ENCODE measurements around the gene PVALB.

Gene PVALB, protein sequence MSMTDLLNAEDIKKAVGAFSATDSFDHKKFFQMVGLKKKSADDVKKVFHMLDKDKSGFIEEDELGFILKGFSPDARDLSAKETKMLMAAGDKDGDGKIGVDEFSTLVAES

GRCh38 chr22:36816636-36817524, at the start of gene PVALB:
Gene PVALB, minus strand, starts transcription at chr22:36817035. Its CDS starts 30 bp downstream, at chr22:36817005.
- DNase-seq, result no peak

GRCh38 chr22:36865346-36865745, 48.5 kb upstream of the PVALB start:
- no peak for DNase-seq

GRCh38 chr22:36864454-36865215, 47.8 kb upstream of the PVALB start:
- no peak for DNase-seq

DNA sequence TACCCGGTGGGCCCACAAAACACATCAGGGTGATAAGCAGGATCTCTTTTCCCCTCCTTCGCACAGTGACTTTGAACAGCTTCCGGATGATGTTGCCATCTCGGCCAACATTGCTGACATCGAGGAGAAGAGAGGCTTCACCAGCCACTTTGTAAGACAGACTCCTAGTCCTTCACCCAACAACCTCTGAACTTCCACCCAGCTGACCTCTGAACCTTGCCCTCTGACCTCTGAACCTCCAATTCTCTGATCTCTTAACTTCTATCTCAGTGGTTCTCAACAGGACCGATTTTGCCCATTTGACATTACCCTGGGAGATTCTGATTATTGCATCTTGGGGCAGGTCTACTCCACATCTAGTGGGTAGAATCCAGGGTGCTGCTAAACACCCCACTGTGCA, 47.1 kb upstream of the PVALB start:
- DNase-seq, result no peak

DNA sequence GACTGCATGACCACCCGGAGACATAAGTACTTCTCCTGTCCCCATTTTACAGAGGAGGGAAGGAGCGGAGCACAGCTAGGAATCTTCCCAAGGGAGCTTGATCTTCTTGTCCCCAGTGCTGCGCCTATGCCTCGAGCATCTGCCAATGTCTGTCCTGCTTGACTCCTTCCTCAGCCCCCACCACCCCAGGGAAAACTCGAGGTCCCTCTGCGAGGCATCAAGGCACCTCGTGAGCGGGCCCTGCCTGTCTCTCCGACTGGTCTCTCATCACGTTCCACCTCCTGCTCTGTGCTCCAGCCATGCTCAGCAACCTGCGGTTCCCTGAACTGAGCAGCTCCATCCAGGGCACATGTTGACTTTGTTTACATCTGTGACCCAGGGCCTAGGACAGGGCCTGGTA, 46.4 kb upstream of the PVALB start:
- DNase-seq, result no peak

DNA sequence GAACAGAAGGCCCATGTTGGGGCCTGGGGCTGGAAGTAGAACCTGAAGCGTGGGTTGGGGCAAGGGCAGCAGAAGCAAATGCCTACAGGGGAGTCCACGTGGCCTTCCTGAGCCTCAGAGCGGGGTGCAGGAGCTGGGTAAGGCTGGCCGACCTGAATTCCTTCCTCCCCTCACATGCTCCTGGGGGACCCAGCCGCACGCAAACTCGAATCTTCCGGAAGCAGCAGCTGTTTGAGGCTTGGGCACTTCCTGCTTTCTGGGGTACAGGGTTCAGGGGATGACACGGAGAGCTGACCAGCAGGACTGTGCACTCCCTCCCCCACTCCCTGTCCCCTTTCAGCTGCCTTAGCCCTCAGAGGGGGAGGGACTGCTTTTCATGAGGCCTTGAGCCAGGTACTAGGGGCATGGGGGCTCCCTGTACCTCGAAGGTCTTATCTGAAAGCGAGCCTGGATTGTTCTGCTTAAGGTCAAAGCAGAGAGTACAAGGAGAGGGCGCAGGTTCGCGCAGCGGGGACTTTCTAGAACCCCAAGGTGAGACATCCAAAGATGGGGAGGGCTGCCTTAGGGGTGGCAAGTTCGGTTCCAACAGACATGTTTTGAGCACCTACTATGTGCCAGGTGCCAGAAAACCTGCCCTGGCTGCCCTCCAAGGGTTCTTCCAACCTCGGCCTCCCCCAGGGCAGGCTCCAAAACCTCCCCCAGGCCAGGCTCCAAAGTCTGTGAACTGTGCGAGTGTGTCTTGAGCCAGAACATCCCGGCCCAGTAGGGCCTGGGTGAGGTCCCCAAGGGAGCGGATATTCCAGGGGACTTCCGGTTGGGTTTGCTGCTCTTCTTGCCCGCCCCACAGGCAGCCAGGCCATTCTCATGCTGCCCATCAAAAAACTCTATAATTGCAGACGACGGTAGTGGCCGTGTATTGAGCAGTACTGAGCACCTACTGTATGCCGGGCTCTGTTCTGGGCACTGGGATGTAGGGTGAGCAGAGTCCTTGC, 45.7 kb upstream of the PVALB start:
- DNase-seq, result no peak

DNA sequence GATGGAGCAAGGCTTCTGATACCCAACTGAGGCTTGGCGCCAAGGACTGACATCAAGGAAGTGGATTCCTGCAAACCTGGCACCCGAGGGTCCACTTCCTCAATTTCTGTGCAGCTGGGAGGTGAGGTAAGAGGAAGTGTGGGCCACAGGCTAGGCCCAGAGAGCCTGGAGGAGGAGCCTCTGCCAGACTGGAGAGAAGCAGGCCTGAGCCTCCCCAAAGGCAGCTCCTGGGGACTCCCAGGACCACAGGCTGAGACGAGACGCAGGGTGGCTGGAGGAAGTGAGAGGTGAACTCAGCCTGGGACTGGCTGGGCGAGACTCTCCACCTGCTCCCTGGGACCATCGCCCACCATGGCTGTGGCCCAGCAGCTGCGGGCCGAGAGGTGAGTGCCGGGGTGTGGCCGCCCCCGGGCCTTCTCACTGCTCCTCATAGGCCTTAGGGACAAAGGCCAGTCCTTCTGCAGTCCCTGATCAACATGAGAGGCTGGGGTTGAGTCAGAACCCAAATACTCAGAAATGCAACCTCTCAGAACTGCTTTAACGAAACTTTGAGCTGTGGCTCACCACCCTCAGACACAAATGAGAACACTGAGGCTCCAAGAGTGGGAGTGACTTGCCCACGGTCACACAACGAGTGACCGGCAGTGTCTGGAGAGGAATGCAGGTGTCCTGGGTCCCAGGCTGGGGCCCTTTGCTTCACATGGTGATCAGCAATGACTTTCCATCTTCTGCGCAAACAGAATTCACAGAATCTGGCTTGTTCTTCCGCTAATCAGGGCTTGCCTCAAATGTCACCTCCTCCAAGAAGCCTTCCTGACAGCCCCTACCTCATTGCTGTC, 44.2 kb upstream of the PVALB start, which contains the start of gene NCF4:
NCF4 (plus strand) TSS at position 186 of the 839 bp plus-strand sequence; CDS start at position 352, 166 bp downstream.
- peak in 1 of 2 experiments; percentile 2 for DNase-seq

DNA sequence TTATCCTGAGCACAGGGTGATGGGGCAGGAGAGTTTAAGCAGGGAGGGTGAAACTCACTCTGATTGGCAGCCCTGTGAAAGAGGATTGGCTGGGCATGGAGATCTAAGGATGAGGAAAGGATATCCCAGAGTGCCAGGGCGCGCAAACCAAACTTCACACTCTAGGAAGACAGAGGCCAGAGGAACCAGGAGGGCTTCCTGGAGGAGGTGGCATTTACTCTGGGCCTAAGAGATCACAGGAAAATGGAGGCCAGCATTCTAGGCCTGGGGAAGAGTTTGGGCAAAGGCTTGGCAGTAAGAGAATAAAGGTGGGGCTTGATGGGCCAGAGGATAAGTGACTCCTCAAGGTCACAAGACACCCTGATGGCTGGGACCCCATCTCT, 43.6 kb upstream of the PVALB start:
- no peak for DNase-seq

DNA sequence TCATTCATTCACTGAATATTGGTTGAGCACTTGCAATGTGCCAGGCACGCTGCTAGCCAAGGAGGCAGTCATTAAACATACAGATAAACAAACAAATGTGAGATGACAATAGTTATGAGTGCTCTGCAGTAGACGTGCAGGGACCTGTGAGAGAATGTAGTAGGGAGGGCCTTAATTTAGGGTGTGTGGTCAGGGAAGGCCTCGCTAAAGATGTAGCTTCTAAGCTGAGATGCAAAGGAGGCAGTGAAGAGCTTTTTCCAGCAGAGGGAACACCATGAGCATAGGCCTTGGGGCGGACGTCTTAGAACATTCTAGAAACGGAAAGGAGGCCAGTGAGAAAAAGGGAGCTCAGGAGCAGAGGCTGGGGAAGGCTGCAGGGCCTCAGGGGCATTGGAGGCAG, 43.2 kb upstream of the PVALB start:
- DNase-seq, result no peak

- no peak for DNase-seq
These were observed 42.1 kb upstream of the PVALB start for GRCh38 chr22:36858966-36859365.

DNA sequence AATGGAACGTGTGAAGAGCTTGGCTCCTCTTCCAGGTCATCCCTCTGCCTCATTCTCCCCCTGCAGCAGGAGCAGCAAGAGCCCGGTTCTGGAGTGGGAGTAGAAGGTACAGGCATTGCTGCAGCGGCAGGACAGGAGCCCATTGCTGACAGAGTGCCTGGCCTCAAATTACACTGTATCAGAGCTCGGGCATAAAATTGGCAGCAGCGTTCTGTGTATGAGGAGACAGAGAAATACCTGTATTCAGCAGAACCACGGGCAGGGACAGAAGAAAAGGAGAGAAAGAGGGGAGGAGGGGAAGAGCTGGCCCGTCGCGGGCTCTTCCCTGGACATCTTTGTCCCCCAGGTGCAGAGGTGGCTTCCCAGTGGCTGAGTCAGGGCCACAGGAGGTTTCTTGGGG, 41.3 kb upstream of the PVALB start:
- DNase-seq, result no peak

- no peak for DNase-seq
These were observed 39.9 kb upstream of the PVALB start for GRCh38 chr22:36856792-36857135.

DNA sequence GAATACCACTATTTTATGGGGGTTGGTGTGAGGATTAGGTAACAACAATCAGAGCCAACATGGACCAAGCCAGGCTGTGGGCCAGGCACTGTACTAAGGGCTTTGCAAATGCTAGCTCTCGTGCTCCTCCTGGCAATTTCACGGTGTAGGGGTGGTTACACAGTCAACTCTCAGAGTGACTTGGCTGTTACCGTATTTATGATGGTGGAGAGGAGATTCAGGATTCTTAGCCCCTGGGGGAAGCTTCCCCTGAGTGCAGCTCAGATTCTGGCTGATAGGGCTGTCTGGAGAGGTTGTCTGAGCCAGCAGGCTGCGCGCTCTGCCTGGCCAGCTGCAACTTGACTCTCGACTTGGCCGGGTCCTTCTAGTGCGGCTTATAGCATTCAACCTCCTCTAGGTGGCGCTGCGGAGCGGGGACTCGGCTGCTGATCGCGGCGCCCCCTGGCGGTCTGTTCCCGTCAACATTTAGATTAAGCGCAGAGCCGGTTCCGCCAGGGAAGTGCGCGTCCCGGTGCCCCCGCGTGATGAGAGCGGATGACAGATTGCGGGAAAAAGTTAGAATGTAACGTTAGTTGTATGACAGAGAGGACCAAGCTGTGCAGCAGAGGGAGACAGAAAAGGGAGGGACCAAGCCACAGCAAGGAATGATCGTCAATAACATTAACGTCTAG, 39.4 kb upstream of the PVALB start:
- DNase-seq, result peak; percentile 83 to 97

- no peak for DNase-seq
These were observed 38.6 kb upstream of the PVALB start for GRCh38 chr22:36855478-36855877.

GRCh38 chr22:36853407-36854099, 36.7 kb upstream of the PVALB start:
- peak; percentile 79 to 87 for DNase-seq

DNA sequence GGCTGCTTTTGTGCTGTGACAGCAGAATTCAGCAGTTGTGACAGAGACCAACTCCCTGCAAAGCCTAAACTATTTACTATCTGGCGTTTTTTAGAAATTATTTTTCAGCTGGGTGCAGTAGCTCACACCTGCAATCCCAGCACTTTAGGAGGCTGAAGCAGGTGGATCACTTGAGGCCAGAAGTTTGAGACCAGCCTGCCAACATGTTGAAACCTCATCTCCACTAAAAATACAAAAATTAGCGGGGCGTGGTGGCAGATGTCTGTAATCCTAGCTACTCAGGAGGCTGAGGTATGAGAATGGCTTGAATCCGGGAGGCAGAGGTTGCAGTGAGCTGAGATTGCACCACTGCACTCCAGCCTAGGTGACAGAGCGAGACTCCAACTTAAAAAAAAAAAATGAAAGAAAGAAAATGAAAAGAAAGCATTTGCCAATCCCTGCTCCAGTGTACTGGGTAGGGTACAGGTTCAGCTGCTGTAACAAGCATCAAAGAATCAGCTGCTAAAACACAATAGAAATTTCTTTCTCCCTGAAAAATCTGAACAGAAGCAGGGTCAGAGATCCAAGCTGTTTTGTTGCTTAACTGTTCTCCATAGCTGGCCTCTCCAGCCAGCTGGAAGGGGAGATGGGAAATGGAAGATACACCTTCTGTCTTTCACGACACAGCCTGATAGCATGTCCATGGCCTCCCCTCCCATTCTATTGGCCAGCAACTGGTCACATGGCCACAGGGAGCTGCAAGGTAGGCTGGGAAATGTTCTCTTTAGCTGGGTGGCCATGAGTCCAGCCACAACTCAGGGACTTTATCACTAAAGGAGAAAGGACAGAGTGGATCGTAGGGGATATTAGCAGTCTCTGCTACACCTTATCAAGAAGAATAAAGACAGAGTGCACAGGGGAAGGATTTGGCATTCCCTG, 35.5 kb upstream of the PVALB start:
- no peak for DNase-seq

GRCh38 chr22:36850682-36851081, 33.8 kb upstream of the PVALB start:
- no peak for DNase-seq

DNA sequence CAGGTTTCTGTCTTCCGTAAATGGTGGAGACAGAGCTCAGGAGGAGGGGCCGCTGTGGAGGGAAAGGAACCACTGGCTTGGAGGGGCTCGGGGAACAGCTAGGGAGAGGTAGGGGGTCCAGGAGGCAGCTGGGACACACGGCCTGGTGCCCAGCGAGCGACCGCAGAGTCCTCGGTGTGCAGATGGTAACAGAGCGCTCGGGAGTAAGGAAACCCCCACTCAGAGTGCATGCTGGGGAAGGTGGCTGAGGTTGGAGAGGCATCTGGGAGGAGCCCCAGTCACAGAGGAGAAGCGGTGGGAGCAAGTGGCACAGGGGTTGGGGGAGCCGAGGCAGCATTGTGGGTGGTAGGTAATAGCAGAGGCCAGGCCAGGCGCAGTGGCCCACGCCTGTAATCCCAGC, 33.2 kb upstream of the PVALB start:
- DNase-seq, result no peak

DNA sequence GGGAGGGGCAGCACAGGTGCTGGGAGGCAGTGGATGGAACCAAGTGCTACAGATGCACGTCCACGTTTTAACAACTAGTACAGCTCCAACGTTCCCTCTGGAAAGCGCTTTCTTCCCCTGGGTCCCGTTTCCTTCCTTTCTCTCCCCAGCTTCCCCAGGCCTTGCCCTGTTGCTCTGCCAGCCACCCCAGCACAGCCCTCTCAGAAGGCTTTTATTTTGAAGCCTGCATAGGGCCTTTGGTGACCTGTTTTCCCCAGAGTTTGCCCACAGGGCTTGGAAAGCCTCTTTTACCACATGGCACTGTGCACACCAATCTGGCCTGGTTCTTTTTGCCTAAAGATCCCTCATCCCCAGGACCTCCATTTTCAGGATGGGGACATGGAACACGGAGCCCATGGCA, 30.1 kb upstream of the PVALB start:
- no peak for DNase-seq

Measured in stimulated activated CD4-positive, alpha-beta T cell treated with anti-CD3 and anti-CD28 coated beads, Interleukin-4, amount 100 ng/mL, for 4 hours (primary cell).